CD4-positive, alpha-beta T cell treated with Interferon gamma for 1 hour (primary cell): Measurements from ENCODE around the gene CRTC1.

Experiments
- DNase-seq: peaks from one replicate; pipeline ENCODE4 v3.0.0-alpha.2; 2020

The CRTC1 gene

GRCh38 chr19:18772620-18773587, 89.4 kb downstream of the CRTC1 start:
- DNase-seq = no peak

- no peak for DNase-seq
Measured at GRCh38 chr19:18773682-18774081, 90.2 kb downstream of the CRTC1 start.

- no peak for DNase-seq
Measured at GRCh38 chr19:18774107-18774506, 90.6 kb downstream of the CRTC1 start.

- DNase-seq = no peak
Measured at GRCh38 chr19:18774782-18775444, 91.4 kb downstream of the CRTC1 start.

GRCh38 chr19:18775586-18776287, 92.3 kb downstream of the CRTC1 start:
- DNase-seq = no peak

- DNase-seq = no peak
Measured at GRCh38 chr19:18776288-18776594, 92.8 kb downstream of the CRTC1 start.

- DNase-seq = no peak
Measured at GRCh38 chr19:18776736-18777135, 93.3 kb downstream of the CRTC1 start.

GRCh38 chr19:18777301-18778075, 94.0 kb downstream of the CRTC1 start:
- no peak for DNase-seq

GRCh38 chr19:18778076-18778389, 94.6 kb downstream of the CRTC1 start:
- DNase-seq = no peak

- no peak for DNase-seq
Measured at GRCh38 chr19:18778826-18779495, 95.5 kb downstream of the CRTC1 start.

- DNase-seq = no peak
Measured at GRCh38 chr19:18780081-18780480, 96.6 kb downstream of the CRTC1 start.

- DNase-seq = no peak
Measured at GRCh38 chr19:18780631-18781030, 97.2 kb downstream of the CRTC1 start.

GRCh38 chr19:18781047-18781600, 97.6 kb downstream of the CRTC1 start:
- DNase-seq = no peak

GRCh38 chr19:18781885-18782527, 98.5 kb downstream of the CRTC1 start:
- DNase-seq = no peak

GRCh38 chr19:18782559-18783225, 99.2 kb downstream of the CRTC1 start:
- no peak for DNase-seq

GRCh38 chr19:18783958-18784785, 100.7 kb downstream of the CRTC1 start:
- DNase-seq = no peak

GRCh38 chr19:18784786-18785120, 101.3 kb downstream of the CRTC1 start:
- DNase-seq = no peak

- DNase-seq = peak; percentile 72
Measured at GRCh38 chr19:18785179-18786124, 102.0 kb downstream of the CRTC1 start.
